H1 (cell line): ENCODE measurements around the gene CLRN2. TPM values are rescaled to one million over a fixed set of nuclear protein-coding genes. Genes with fewer than 3 reads are reported as not detected.

Experiments used
- BACH1 ChIP-seq: IDR thresholded peaks from 2 replicates; pipeline ENCODE4 v1.6.1; 2012; ENCODE audit warnings: low read length, improper control_type of control experiment
- CEBPB ChIP-seq: IDR thresholded peaks from 2 replicates; pipeline ENCODE4 v1.6.1; 2012; ENCODE audit warnings: low read depth, low read length
- CTBP2 ChIP-seq: IDR thresholded peaks from 2 replicates; pipeline ENCODE4 v1.7.0; 2011; ENCODE audit warnings: borderline replicate concordance, mild to moderate bottlenecking, moderate library complexity, mixed read lengths, low read length; ENCODE audit not compliant: insufficient read depth, insufficient read length
- FOSL1 ChIP-seq: IDR thresholded peaks from 2 replicates; pipeline ENCODE4 v1.6.1; 2011; ENCODE audit warnings: mild to moderate bottlenecking, low read depth, low read length, moderate library complexity; ENCODE audit not compliant: insufficient read depth
- HDAC6 ChIP-seq: IDR thresholded peaks from one replicate; pipeline ENCODE4 v1.7.1; 2012; ENCODE audit warnings: low read depth, mild to moderate bottlenecking, inconsistent platforms, low read length, moderate library complexity
- POU5F1 ChIP-seq: IDR thresholded peaks from 2 replicates; pipeline ENCODE4 v1.6.1; 2011; ENCODE audit warnings: low read depth, mild to moderate bottlenecking, low read length, moderate library complexity
- polyA plus RNA-seq, 7 experiments: library from polyadenylated mRNA; depleted of rRNA in 3 of 7; stranded (reverse) in 5 of 7; unstranded in 2 of 7; fragments of >200 nt in 5 of 7; fragments of 200-250 nt in 2 of 7; gene quantifications; 1 replicate in 5 of 7; 2 replicates in 1 of 7; 4 replicates in 1 of 7; pipeline versions ENCODE4 v1.2.1 to v1.2.3, GENCODE V29; 2011 to 2013; ENCODE audit warnings: missing spikeins in 2 of 7, mixed read lengths in 2 of 7
- total RNA-seq: library from RNA; stranded (reverse); fragmentation: NEBNext Ultra II Directional; extraction: Animal tissue kit (Norgen Biotek cat#: 25700); gene quantifications from 2 replicates; pipeline ENCODE4 v1.2.1, GENCODE V29; 2021
- TF ChIP-seq, protein P1 (sequence below): fragments of 300-600 bp; sonication (generic); IDR thresholded peaks from 2 replicates; pipeline ENCODE4 v1.7.1; 2012; ENCODE audit warnings: low read length, moderate library complexity, mild to moderate bottlenecking, inconsistent platforms; ENCODE audit not compliant: insufficient replicate concordance
- TF ChIP-seq, protein P2 (sequence below): IDR thresholded peaks from 2 replicates; pipeline ENCODE4 v1.6.1; 2012; ENCODE audit warnings: inconsistent platforms

Gene CLRN2
- total and polyA plus RNA-seq, 2 of the 8 experiments (the other 6 are each of a cell fraction or from before 2014, with no cell fraction given) = not detected

DNA sequence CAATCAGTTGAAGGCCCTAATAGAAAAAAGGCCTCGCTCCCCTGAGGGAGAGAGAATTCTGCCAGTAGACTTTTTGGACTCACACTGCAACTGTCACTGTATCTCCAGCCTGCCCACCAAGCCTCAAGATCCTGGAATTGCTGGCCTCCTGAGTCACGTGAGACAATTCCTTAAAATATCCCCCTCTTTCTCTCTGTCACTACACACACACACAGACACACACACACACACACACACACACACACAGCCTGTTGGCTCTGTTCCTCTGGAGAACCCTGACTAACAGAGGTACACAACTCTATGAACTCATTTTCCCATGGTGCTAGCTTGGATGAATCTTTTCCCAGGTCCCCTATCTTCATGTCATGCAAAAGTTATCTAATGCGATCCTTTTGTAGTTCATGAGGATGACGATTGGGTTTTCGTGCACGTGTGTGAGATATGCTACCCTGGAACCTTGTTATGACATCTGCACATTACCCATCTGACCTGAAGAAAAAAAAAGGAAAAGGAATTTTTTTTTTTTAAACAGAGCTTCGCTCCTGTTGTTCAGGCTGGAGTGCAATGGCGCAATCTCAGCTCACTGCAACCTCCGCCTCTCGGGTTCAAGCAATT lies 13.7 kb downstream of the CLRN2 start (continued):
- TF ChIP-seq, protein P1, sequence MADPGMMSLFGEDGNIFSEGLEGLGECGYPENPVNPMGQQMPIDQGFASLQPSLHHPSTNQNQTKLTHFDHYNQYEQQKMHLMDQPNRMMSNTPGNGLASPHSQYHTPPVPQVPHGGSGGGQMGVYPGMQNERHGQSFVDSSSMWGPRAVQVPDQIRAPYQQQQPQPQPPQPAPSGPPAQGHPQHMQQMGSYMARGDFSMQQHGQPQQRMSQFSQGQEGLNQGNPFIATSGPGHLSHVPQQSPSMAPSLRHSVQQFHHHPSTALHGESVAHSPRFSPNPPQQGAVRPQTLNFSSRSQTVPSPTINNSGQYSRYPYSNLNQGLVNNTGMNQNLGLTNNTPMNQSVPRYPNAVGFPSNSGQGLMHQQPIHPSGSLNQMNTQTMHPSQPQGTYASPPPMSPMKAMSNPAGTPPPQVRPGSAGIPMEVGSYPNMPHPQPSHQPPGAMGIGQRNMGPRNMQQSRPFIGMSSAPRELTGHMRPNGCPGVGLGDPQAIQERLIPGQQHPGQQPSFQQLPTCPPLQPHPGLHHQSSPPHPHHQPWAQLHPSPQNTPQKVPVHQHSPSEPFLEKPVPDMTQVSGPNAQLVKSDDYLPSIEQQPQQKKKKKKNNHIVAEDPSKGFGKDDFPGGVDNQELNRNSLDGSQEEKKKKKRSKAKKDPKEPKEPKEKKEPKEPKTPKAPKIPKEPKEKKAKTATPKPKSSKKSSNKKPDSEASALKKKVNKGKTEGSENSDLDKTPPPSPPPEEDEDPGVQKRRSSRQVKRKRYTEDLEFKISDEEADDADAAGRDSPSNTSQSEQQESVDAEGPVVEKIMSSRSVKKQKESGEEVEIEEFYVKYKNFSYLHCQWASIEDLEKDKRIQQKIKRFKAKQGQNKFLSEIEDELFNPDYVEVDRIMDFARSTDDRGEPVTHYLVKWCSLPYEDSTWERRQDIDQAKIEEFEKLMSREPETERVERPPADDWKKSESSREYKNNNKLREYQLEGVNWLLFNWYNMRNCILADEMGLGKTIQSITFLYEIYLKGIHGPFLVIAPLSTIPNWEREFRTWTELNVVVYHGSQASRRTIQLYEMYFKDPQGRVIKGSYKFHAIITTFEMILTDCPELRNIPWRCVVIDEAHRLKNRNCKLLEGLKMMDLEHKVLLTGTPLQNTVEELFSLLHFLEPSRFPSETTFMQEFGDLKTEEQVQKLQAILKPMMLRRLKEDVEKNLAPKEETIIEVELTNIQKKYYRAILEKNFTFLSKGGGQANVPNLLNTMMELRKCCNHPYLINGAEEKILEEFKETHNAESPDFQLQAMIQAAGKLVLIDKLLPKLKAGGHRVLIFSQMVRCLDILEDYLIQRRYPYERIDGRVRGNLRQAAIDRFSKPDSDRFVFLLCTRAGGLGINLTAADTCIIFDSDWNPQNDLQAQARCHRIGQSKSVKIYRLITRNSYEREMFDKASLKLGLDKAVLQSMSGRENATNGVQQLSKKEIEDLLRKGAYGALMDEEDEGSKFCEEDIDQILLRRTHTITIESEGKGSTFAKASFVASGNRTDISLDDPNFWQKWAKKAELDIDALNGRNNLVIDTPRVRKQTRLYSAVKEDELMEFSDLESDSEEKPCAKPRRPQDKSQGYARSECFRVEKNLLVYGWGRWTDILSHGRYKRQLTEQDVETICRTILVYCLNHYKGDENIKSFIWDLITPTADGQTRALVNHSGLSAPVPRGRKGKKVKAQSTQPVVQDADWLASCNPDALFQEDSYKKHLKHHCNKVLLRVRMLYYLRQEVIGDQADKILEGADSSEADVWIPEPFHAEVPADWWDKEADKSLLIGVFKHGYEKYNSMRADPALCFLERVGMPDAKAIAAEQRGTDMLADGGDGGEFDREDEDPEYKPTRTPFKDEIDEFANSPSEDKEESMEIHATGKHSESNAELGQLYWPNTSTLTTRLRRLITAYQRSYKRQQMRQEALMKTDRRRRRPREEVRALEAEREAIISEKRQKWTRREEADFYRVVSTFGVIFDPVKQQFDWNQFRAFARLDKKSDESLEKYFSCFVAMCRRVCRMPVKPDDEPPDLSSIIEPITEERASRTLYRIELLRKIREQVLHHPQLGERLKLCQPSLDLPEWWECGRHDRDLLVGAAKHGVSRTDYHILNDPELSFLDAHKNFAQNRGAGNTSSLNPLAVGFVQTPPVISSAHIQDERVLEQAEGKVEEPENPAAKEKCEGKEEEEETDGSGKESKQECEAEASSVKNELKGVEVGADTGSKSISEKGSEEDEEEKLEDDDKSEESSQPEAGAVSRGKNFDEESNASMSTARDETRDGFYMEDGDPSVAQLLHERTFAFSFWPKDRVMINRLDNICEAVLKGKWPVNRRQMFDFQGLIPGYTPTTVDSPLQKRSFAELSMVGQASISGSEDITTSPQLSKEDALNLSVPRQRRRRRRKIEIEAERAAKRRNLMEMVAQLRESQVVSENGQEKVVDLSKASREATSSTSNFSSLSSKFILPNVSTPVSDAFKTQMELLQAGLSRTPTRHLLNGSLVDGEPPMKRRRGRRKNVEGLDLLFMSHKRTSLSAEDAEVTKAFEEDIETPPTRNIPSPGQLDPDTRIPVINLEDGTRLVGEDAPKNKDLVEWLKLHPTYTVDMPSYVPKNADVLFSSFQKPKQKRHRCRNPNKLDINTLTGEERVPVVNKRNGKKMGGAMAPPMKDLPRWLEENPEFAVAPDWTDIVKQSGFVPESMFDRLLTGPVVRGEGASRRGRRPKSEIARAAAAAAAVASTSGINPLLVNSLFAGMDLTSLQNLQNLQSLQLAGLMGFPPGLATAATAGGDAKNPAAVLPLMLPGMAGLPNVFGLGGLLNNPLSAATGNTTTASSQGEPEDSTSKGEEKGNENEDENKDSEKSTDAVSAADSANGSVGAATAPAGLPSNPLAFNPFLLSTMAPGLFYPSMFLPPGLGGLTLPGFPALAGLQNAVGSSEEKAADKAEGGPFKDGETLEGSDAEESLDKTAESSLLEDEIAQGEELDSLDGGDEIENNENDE = no peak
- no peak for TF ChIP-seq HDAC6
- TF ChIP-seq POU5F1 = no peak
- no peak for TF ChIP-seq BACH1
- TF ChIP-seq FOSL1 = no peak
- no peak for TF ChIP-seq CTBP2
- TF ChIP-seq, protein P2, sequence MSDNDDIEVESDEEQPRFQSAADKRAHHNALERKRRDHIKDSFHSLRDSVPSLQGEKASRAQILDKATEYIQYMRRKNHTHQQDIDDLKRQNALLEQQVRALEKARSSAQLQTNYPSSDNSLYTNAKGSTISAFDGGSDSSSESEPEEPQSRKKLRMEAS = no peak
- no peak for TF ChIP-seq CEBPB
